NOMO-1 treated with DMSO at 0.1 percent for 48 hours (cell line): ENCODE data around the gene FAM240B.

Source experiments
- DNase-seq: peaks from one replicate; lab custom pipeline; 2025; ENCODE audit not compliant: unreplicated experiment; lab: John Stamatoyannopoulos, UW

FAM240B gene

GRCh38 chr9:38671372-38671731 is 48.6 kb downstream of the FAM240B start:
- DNase-seq = no peak

GRCh38 chr9:38670542-38671371 is 49.2 kb downstream of the FAM240B start:
- DNase-seq = no peak

- no peak for DNase-seq
Observed at GRCh38 chr9:38668791-38669466, 51.0 kb downstream of the FAM240B start.

- DNase-seq = no peak
Observed at GRCh38 chr9:38662763-38663593, 57.0 kb downstream of the FAM240B start.

GRCh38 chr9:38659538-38659937 is 60.4 kb downstream of the FAM240B start:
- no peak for DNase-seq

- no peak for DNase-seq
Observed at GRCh38 chr9:38656896-38657295, 63.0 kb downstream of the FAM240B start.

GRCh38 chr9:38652486-38652885 is 67.4 kb downstream of the FAM240B start:
- no peak for DNase-seq

- no peak for DNase-seq
Observed at GRCh38 chr9:38652044-38652443, 67.9 kb downstream of the FAM240B start.

- DNase-seq = no peak
Observed at GRCh38 chr9:38651400-38652042, 68.4 kb downstream of the FAM240B start.

- no peak for DNase-seq
Observed at GRCh38 chr9:38650564-38650963, 69.4 kb downstream of the FAM240B start.

GRCh38 chr9:38649731-38650363 is 70.1 kb downstream of the FAM240B start:
- no peak for DNase-seq

GRCh38 chr9:38644601-38645000 is 75.3 kb downstream of the FAM240B start:
- no peak for DNase-seq
